ENCODE data around the gene PVALEF. TPM values are rescaled to one million over a fixed set of nuclear protein-coding genes. Genes with fewer than 3 reads are reported as not detected.

PVALEF gene
- total and polyA plus RNA-seq, 2 of the 8 experiments (the other 6 are each of a cell fraction or from before 2014, with no cell fraction given) = 0.03 TPM; not detected in 1

DNA sequence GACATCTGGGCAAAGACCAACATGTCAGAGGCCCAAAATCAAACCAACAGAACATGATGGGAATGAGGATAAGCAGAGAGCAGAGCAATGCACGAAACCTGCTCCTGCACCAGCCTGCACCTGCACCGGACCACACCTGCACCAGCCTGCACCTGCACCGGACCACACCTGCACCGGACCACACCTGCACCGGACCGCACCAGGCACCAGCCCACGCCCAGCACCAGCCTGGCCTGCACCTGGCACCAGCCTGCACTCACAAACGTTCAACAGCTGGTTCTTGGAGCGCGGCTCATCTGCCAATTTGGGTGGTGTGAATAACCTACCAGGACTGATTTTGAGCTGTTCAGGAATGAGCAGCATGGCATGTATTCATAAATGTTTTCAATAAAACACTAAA, 39.3 kb downstream of the PVALEF start:
- H3K27me3 ChIP-seq (replicated peaks in 1 of 4; ENCODE audit: control insufficient read depth in 3 of 4, extremely low read depth in 1 of 4, insufficient read depth in 3 of 4, low read length in 3 of 4) = no peaks in the 10 kb centered on the region
- no peak overlapping the region for H4K8ac ChIP-seq (ENCODE audit: extremely low read depth, insufficient read depth, low read length)
- H3K23me2 ChIP-seq (ENCODE audit: low read depth, low read length) = peaks cover 3% of the 10 kb centered on the region; the same call in 1 of the 2 replicates
- ChIA-PET POLR2A (ENCODE audit: partially characterized antibody) (interaction anchor here (1.5 kb wide), 1 partner anchor 14 kb away, joined by 3 read pairs; no protein-coding TSS in a partner anchor), CTCF (ENCODE audit: partially characterized antibody) (interaction anchor here (0.7 to 2.1 kb wide), 5 partner anchors 41 to 237 kb away, joined by 3 to 5 read pairs (median 4); no protein-coding TSS in a partner anchor)
- H4K20me1 ChIP-seq (replicated peaks in 1 of 2; ENCODE audit: control insufficient read depth in 1 of 2, insufficient read depth in 2 of 2, low read length in 2 of 2) = peaks cover 0 to 12% of the 10 kb centered on the region in 2 experiments
- no peak overlapping the region for H3K4me2 ChIP-seq (ENCODE audit: insufficient read depth in 1 of 2, low read depth in 2 of 2, low read length in 2 of 2)
- H3K4me3 ChIP-seq (ENCODE audit: extremely low read depth in 1 of 4, insufficient read depth in 2 of 4, low read depth in 3 of 4, low read length in 4 of 4) = no peak overlapping the region
- no peak overlapping the region for H3K56ac ChIP-seq (replicated peaks; ENCODE audit: insufficient read length, low read depth, low read length)
- no peak overlapping the region for H2BK120ac ChIP-seq (replicated peaks; ENCODE audit: low read depth, low read length)
- H3K27ac ChIP-seq (ENCODE audit: low read depth, low read length) = no peak overlapping the region
- H3K18ac ChIP-seq (ENCODE audit: extremely low read depth, low read length) = no peak overlapping the region
- 80% methylated on average over 10 of the region's 10 CpGs; no CpG with 5 or more reads in 1 of the 2 experiments for WGBS, 2 experiments (ENCODE audit: extremely low coverage in 1 of 2, insufficient coverage in 1 of 2, insufficient read length in 1 of 2, insufficient replicate concordance in 2 of 2, low coverage in 1 of 2, low lambda C conversion rate in 2 of 2, missing lambda C conversion rate in 1 of 2)
- H3K36me3 ChIP-seq (ENCODE audit: control insufficient read depth in 2 of 4, insufficient read depth in 4 of 4, low read length in 3 of 4) = peaks cover 0 to 6% (median 1%) of the 10 kb centered on the region in 4 experiments; a peak in 4 of 8 replicates
- H2BK5ac ChIP-seq (ENCODE audit: low read depth, low read length) = no peak overlapping the region
- H3K14ac ChIP-seq (ENCODE audit: insufficient read length) = no peak overlapping the region
- H3K79me1 ChIP-seq (ENCODE audit: low read depth, low read length) = no peaks in the 10 kb centered on the region
- H3K9me3 ChIP-seq (ENCODE audit: insufficient read depth in 2 of 2, low read depth in 1 of 2, low read length in 1 of 2) = no peaks in the 10 kb centered on the region
- FAIRE-seq (no peak), DNase-seq (ENCODE audit: low read depth in 1 of 2, low spot score in 2 of 2) (no peak)
- H3K4ac ChIP-seq (replicated peaks; ENCODE audit: insufficient read length, low read depth, low read length) = no peak overlapping the region
- TF ChIP-seq SUZ12 (IDR thresholded peaks at IDR 0.05; ENCODE audit: low read length) = no peak
- TF ChIP-seq EGR1 (IDR thresholded peaks at IDR 0.05; ENCODE audit: borderline replicate concordance, low read depth, low read length) = no peak
- TF ChIP-seq NRF1 (IDR thresholded peaks at IDR 0.05; ENCODE audit: low read depth, low read length) = no peak
- no peak for TF ChIP-seq RFX5 (IDR thresholded peaks at IDR 0.05; ENCODE audit: borderline replicate concordance, low read depth, low read length)
- TF ChIP-seq, protein P1, sequence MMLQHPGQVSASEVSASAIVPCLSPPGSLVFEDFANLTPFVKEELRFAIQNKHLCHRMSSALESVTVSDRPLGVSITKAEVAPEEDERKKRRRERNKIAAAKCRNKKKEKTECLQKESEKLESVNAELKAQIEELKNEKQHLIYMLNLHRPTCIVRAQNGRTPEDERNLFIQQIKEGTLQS (IDR thresholded peaks at IDR 0.05; ENCODE audit: insufficient read depth, low read depth, low read length) = no peak
- no peak overlapping the region for H2BK20ac ChIP-seq (ENCODE audit: low read length)
- no peak overlapping the region for H3K23ac ChIP-seq (ENCODE audit: insufficient read length)
- no peak overlapping the region for H2BK15ac ChIP-seq (ENCODE audit: low read length)
- no peak overlapping the region for H4K5ac ChIP-seq (ENCODE audit: insufficient read length, low read depth, low read length)
- no peak overlapping the region for H2AK5ac ChIP-seq (ENCODE audit: low read depth, low read length)
- no peak overlapping the region for H2BK12ac ChIP-seq (ENCODE audit: low read depth, low read length)
- no peak overlapping the region for H4K91ac ChIP-seq (replicated peaks; ENCODE audit: insufficient read length, low read length)
- H3K79me2 ChIP-seq (ENCODE audit: control insufficient read depth in 1 of 2, insufficient read depth in 2 of 2, low read length in 2 of 2) = no peaks in the 10 kb centered on the region
- no peaks in the 10 kb centered on the region; a peak in 1 of 7 replicates for H3K4me1 ChIP-seq (replicated peaks in 1 of 4; ENCODE audit: control insufficient read depth in 3 of 4, insufficient read depth in 4 of 4, low read length in 3 of 4)
- no peak overlapping the region for H2AFZ ChIP-seq (ENCODE audit: low read length)
- H3K9ac ChIP-seq (replicated peaks in 1 of 4; ENCODE audit: extremely low read depth in 1 of 4, low read depth in 3 of 4, low read length in 3 of 4) = no peak overlapping the region
